HG03175 (cell line): Measurements from ENCODE around the gene SEZ6.
A peak's percentile ranks its signal among the peaks of the same experiment; 100 is the strongest.

ENCODE experiments used
- ATAC-seq: cut with Tn5 transposase; IDR thresholded peaks from one replicate; pipeline ENCODE4 v1.9.1; 2021; ENCODE audit warnings: mild to moderate bottlenecking, moderate library complexity; ENCODE audit not compliant: unreplicated experiment

The SEZ6 gene

GRCh38 chr17:29003289-29003688 lies 2.5 kb downstream of the SEZ6 start:
- no peak for ATAC-seq

DNA sequence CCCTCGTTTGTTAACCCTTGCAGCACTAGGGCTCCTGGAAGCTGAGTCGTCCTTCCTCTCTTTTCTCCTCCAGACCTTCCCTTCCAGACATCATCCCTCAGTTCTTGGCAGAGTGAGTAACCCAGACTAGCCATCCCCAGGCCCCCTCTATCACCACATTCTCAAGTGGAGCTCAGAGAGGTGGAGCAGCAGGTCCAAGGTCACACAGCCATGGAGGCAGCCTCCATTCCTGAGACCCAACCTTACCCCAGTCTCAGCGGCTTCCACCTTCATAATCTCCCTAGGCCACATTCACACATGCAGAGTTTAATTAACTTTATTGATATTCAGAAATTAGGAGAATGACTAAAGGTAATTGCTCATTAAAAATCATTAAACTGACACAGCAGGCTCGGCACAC lies 3.0 kb downstream of the SEZ6 start:
- no peak for ATAC-seq

- ATAC-seq = no peak
These were observed 4.9 kb downstream of the SEZ6 start for GRCh38 chr17:29000973-29001372.

DNA sequence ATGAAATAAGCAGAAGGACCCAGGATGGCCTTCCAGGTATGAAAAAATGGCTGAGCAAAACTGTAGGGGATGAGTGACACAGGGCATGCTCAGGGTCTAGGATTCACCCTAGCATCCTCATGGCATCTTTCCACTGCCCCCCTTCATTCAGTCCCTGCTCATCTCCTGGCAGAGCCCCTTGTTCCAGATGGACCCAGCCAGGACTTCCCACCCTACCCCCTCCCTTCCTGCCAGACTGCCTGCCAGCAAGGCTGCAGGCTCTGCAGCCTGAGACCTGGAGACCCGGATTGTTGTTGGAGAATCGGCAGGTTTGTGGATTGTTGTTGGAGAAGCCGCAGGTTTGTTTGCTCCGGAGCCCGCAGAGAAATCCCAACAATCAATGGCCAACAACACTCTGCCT lies 6.6 kb downstream of the SEZ6 start:
- no peak for ATAC-seq

DNA sequence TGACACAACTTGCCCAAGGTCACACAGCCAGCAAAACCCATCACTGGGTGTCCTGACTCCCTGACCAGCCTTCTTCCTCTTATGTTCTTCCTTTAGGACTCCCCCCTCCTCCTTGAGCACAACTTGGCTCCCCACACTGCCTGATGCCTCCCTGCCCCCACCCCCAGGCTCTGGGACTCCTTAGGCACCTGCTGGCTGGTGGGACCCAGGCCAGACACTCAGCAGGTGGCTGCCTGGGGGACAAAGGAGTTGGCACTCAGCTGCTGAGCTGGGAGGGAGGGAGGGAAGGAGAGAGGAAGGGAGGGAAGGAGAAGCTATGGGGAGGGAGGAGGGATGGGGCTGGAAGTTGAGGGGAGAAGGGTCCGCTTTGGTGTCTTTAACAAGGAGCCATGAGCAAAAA lies 8.0 kb downstream of the SEZ6 start:
- ATAC-seq = no peak

DNA sequence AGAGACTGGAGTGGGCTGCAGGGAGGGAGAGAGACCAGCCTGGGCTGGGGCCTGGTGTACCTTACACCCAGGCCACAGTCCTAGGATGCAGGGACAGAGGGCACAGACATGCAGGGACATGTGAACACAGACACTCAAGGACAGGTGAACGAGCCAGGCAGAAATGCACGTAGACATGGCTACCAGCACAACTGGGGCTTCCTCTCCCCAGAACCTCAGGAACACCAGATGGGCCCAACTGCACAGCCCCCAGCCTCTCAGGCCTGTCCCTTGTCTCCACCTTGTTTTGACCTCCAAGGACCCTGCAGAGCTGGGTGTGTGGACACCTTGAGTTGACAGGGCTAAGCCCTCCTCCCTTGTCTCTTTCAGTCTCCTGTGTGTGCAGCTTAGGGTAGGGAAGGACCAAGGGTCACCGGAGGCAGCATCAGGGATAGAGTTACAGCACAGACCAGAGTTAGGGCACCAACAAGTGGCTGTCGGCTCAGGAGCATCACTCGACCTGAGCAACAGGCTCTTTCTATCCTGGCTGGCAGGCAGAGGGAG lies 9.2 kb downstream of the SEZ6 start:
- ATAC-seq = no peak

GRCh38 chr17:28993645-28994426 lies 12.0 kb downstream of the SEZ6 start:
- ATAC-seq = no peak

DNA sequence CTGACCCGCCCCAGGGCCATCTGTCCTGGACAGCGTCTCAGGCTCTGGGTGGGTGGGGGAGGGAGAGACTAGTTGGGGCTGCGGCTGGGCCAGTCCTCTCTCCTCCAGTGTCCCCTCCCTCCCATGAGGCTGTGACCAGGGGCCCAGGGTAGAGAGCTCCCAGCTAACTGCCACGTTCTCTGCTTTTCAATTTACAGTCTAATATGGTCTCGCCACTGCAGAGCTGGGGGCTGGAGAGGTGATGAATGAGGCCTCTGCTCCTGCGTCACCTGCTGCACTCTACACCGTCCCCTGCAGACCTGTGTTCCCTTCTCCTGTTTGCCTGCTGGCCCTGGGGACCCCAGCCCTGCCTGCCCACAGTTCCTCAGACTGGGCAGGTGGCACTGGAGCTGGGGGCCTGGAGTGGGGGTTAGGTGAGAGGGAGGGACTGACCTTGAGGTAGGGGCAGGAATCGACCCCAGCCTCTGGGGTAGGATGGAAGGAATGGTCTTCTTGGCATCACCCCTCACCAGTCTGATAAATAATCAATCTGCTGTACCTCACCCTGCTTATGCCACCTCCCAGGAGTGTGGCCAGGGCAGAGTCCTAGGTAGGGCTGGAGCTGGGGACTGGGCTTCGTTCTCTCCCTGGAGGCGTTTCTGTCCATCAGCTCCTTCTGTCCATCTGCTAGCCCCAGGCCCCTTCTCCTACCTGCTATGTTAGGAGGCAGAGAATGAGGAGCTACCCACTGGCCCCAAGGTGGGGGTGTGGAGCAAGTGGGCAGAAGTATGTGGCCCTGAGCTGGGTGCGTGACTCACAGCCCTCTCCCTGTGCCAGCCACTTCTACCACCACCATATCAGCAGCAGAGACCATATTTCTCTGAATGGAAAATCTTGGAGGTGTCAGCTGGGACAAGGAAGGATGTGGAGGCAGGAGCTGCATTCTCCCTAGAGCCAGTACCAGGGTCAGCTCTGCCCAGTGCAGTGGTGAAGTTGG lies 12.9 kb downstream of the SEZ6 start:
- no peak for ATAC-seq

DNA sequence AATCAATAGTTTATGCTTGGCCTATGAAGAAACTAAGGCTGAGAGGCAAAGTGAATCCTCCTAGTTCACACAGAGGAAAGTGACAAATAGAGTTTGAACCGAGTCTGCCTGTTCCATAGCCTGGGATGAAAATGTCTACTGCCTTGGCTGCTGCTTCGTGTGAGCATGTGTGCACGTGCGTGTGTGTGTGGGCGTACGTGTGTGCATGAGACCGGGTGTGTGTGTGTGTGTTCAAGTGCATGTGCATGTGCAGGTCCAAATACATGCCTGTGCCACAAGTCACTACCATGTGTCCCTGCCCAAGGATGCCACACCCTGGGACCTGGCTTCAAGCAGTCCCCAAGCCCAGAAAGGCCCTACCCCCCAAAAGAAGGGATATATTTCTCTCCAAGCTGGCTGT lies 13.6 kb downstream of the SEZ6 start:
- no peak for ATAC-seq

DNA sequence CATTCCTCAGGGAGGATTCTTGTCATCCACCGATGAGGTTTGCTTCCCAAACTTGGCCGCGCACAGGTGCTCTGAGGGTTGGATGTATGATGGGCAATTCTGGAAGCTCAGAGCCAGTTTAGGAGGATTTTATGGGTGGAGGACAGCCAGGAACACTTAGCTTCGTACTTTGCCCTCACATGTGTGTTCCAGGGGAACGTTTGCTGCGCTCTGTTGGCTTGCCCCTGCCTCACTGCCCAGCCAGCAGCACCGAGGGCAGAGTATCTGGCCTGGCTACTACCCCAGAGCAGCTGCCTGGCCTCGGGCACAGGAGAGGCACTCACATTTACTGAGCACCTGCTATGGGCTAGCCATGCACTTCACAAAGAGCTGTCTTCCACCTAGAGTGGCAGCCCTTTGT lies 14.1 kb downstream of the SEZ6 start:
- no peak for ATAC-seq

- ATAC-seq = no peak
These were observed 16.8 kb downstream of the SEZ6 start for GRCh38 chr17:28989028-28989427.

GRCh38 chr17:28988475-28988874 lies 17.4 kb downstream of the SEZ6 start:
- ATAC-seq = no peak

DNA sequence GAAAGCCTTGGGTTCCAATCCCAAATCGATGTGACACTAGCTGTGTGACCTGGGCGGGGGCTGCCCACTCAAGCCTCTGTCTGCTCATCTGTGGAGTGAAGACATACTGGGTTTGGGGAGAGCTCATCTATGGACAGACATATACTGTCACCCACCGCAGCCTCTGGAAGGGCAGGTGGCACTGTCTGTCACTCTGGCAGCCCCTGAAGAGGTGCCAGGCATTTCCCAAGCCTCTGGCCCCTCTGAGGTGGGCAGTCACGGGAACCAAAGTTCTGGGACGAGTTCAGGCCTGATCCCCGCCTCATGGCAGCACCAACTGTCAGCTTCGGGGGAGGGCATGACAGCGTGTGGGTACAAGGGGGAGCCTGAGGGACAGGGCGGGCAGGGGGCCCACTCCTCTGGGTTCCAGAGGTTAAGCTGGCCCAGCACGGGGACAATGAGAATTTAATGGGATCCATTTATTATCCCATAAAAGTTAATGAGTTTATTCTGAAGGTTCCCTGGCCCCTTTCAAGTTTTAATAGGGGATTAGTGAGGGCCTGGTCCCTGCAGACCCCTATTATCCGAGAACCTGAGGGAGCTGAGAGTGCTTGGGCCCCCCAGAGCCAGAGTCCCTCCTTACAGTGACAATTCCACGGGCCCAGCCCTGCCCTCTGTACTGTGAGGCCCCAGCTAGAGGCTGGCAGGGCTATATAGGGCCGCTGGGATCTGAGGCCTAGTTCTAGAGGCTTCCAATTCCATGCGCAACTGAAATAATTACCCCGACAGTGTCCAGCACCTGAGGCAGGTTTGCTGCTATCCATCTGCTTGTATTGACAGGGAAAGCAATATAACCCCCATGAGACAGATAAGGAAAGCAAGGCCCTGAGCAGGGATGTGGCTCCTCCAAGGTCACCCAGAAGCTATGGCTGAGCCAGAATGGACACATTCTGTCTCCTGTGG lies 18.8 kb downstream of the SEZ6 start:
- no peak for ATAC-seq

DNA sequence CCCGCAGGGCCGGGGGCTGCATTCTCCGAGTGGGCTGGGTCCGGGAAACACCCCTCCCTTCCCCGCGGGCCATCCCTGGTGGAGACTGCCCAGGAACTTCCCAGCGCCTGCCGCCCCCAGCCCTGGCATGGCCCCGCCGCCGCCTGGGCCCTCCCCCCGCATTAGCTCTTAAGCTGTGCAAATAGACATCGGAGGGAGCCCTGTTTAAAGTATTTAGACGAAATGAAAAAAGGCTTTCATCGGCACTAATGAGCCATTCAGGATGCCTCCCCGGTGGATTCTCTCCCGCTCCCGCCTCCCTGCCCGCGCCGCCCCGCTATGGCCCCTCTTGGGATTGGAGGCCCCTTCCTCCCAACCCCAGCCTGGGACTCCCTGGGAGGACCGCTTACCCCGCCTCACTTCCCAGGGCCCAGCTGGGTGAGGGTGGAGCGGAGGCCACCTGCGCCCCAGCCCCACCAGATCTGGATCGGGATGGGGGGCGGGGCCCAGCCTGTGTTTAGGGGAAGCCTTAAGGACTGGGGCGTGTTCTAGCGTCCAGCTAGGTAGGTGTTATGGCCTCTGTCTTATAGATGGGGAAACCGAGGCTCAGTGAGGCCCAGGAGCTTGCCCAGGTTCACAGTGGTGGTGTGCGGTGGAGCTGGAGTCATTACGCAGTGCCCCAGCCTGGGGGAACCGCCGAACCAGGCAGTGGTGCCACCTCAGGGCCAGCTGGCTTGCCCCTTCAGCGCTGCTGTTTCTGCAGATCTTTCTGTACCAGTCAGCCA lies 19.7 kb downstream of the SEZ6 start:
- no peak for ATAC-seq

DNA sequence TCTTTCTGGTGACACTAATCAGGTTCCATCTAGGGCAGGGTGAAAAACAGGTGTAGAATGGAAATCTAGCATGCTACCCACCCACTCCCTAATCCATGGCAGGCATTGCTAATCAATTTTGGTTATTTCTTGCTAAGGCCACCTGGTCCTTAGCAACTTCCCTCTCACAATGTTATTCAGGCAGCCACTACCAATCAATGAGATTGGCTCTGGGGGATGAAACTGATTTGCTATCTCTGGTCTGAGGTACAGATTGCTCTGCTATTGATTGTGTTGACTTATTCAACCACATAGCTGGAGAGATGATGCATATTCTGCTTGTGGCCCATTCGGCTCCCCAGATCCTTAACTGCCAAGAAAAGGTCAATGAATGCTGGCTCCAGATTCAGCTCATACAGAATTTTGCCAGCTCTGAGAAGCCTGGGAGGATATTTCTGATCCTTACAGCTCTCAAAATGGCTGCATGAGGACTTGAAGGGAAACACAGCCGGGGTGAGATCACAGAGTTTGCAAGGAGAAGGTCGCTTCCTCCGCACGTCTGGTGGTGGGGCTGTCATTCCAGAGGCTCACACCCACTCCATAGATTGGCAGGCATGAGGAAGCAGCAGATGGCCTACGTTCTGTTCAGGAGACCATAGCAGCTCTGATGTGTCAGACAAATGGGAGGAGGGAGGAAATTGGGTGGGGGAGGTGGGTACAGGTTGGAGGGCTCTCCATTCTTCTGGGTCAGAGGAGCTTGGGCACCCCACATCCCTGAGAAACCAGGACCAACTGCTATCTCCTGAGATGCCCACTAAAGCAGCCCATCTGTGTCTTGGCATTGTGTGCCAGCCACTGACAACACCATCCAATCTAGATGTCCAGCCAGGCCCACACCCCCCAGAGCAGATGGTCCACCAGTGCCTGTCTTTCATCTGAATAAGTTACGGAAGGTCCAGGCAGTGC lies 22.3 kb downstream of the SEZ6 start:
- ATAC-seq = no peak

- ATAC-seq = peak; percentile 75
These were observed 23.6 kb downstream of the SEZ6 start for GRCh38 chr17:28982131-28982793.

GRCh38 chr17:28978356-28978964 lies 27.4 kb downstream of the SEZ6 start:
- ATAC-seq = no peak
